Panc1 (cell line): ENCODE measurements around the gene MTF2.

Experiments
- CTCF ChIP-seq: fragments of 450-650 bp; IDR thresholded peaks from 2 replicates; pipeline ENCODE4 v1.5.1; 2017; ENCODE audit warnings: mild to moderate bottlenecking
- POLR2AphosphoS5 ChIP-seq: IDR thresholded peaks from 2 replicates; pipeline ENCODE4 v1.6.1; 2012; ENCODE audit warnings: mild to moderate bottlenecking, low read depth, low read length, moderate library complexity
- REST ChIP-seq, 2 experiments: IDR thresholded peaks; 2 replicates each; pipeline ENCODE4 v1.6.1; 2011 to 2012; ENCODE audit warnings: low read depth in 2 of 2, control low read depth in 1 of 2, low read length in 1 of 2, mild to moderate bottlenecking in 1 of 2, moderate library complexity in 1 of 2; ENCODE audit not compliant: insufficient read depth in 1 of 2

DNA sequence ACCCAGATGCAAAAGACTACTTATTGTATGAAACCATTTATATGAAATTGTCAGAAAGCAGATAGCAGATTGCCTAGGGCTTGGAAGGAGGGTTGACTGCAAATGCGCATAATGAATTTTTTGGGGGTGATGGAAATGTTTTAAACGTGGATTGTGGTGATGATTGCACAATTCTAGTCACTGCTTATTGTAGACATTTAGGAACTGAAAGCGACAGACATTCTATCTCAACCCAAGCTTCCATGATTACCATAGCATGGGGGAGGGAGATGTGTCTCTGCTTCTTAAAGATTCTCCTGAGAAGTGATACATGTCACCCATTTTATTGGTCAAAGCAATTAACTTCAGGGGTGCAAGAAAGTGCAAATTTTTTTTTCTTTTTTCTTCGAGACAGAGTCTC lies 2.8 kb upstream of the MTF2 start:
- TF ChIP-seq CTCF (no peak), REST (IDR thresholded peaks at IDR 0.05; ENCODE audit: insufficient read depth in 1 of 2, low read depth in 2 of 2, low read length in 1 of 2) (no peak), POLR2AphosphoS5 (no peak)
